ENCODE results near the gene GHSR. TPM values are rescaled to one million over a fixed set of nuclear protein-coding genes. Genes with fewer than 3 reads are reported as not detected.

GHSR gene
- total and polyA plus RNA-seq, 2 of the 4 experiments (the other 2 are of a cell fraction): not detected

GRCh38 chr3:172404237-172404962 is 43.9 kb downstream of the GHSR start:
- no peak for ATAC-seq (ENCODE audit: low read depth)
- no peak overlapping the region for H2BK20ac ChIP-seq (ENCODE audit: low read depth, low read length)
- ChIA-PET CTCF (no interaction called here), POLR2A (ENCODE audit: unreplicated experiment) (interaction anchor here (0.6 kb wide), 1 partner anchor 157 kb away, joined by 3 read pairs; no protein-coding TSS in a partner anchor)
- no peak overlapping the region for H3K4me2 ChIP-seq (ENCODE audit: low read depth, low read length)
- no peak overlapping the region for H4K8ac ChIP-seq (ENCODE audit: low read depth in 2 of 2, low read length in 2 of 2)
- no peak overlapping the region for H3K56ac ChIP-seq (ENCODE audit: extremely low read depth, insufficient read depth, low read length)
- DNase-seq: no peak
- peaks cover 8% of the 10 kb centered on the region for H3K36me3 ChIP-seq (ENCODE audit: control insufficient read depth, insufficient read depth, low read length)
- H2BK15ac ChIP-seq (ENCODE audit: low read depth, low read length): no peak overlapping the region
- H3K18ac ChIP-seq (ENCODE audit: low read depth, low read length): no peak overlapping the region
- no peak overlapping the region for H3K4me3 ChIP-seq (ENCODE audit: insufficient read depth, low read depth, low read length)
- H3K9me3 ChIP-seq (ENCODE audit: control insufficient read depth, insufficient read depth, low read length): no peaks in the 10 kb centered on the region
- H3K27ac ChIP-seq (ENCODE audit: insufficient read depth, low read length): no peak overlapping the region
- H3K4ac ChIP-seq (ENCODE audit: low read depth, low read length): no peak overlapping the region
- no peak overlapping the region for H2AK9ac ChIP-seq (replicated peaks; ENCODE audit: low read depth, low read length, poor library complexity)
- TF ChIP-seq POLR2A (IDR thresholded peaks at IDR 0.05; ENCODE audit: low read depth, low read length) (no peak), ELK1 (IDR thresholded peaks at IDR 0.05; ENCODE audit: borderline replicate concordance, low read depth, low read length) (no peak), BHLHE40 (IDR thresholded peaks at IDR 0.05; ENCODE audit: low read depth, low read length) (no peak), MAZ (IDR thresholded peaks at IDR 0.05; ENCODE audit: borderline replicate concordance, low read depth, low read length) (no peak), SMC3 (IDR thresholded peaks at IDR 0.05; ENCODE audit: low read depth, low read length) (no peak), FOS (IDR thresholded peaks at IDR 0.05; ENCODE audit: low read depth, low read length) (no peak), MAFK (IDR thresholded peaks at IDR 0.05; ENCODE audit: low read depth, low read length) (no peak), CEBPB (IDR thresholded peaks at IDR 0.05; ENCODE audit: low read depth, low read length) (no peak), CTCF (conservative IDR thresholded peaks at IDR 0.05; ENCODE audit: low read depth, low read length) (no peak), USF2 (IDR thresholded peaks at IDR 0.05; ENCODE audit: low read depth, low read length) (no peak), NFE2L2 (IDR thresholded peaks at IDR 0.05; ENCODE audit: low read depth, low read length) (no peak), RAD21 (IDR thresholded peaks at IDR 0.05; ENCODE audit: low read length) (no peak), RFX5 (IDR thresholded peaks at IDR 0.05; ENCODE audit: low read depth, low read length) (no peak), RCOR1 (IDR thresholded peaks at IDR 0.05; ENCODE audit: insufficient replicate concordance, low read length) (no peak), CHD1 (IDR thresholded peaks at IDR 0.05; ENCODE audit: low read depth, low read length) (no peak), MXI1 (IDR thresholded peaks at IDR 0.05; ENCODE audit: borderline replicate concordance, low read depth, low read length) (no peak)
- no peaks in the 10 kb centered on the region for H3K79me1 ChIP-seq (ENCODE audit: low read depth in 1 of 2, low read length in 2 of 2)
- H4K5ac ChIP-seq (ENCODE audit: low read depth, low read length): no peak overlapping the region
- in situ Hi-C loops (cut with MboI; ENCODE audit: low sequenced_read_pairs): no loop called here
- no peak overlapping the region for H3K9ac ChIP-seq (ENCODE audit: low read depth, low read length)
- H2AK5ac ChIP-seq (ENCODE audit: low read depth, low read length): no peak overlapping the region
- H4K91ac ChIP-seq (ENCODE audit: insufficient read depth, low read depth, low read length): no peak overlapping the region
- no peak overlapping the region for H2AFZ ChIP-seq (replicated peaks; ENCODE audit: low read length, poor library complexity)
- H2BK120ac ChIP-seq (ENCODE audit: low read depth, low read length): no peak overlapping the region
- peaks cover 3% of the 10 kb centered on the region; the same call in 1 of the 2 replicates for H3K9me1 ChIP-seq (ENCODE audit: insufficient read depth, low read length)
- dilution Hi-C loops (cut with HindIII; ENCODE audit: low sequenced_read_pairs, unreplicated experiment): no loop called here
- intact Hi-C loops (cut with micrococcal nuclease): no loop called here
- H3K4me1 ChIP-seq (ENCODE audit: control insufficient read depth, insufficient read depth, low read length): no peaks in the 10 kb centered on the region
- H4K20me1 ChIP-seq (ENCODE audit: insufficient read depth, low read length): no peaks in the 10 kb centered on the region; the same call in 1 of the 2 replicates
- H3K14ac ChIP-seq (replicated peaks; ENCODE audit: low read depth, low read length): no peak overlapping the region
- H3K27me3 ChIP-seq (ENCODE audit: control insufficient read depth, insufficient read depth, low read length): no peaks in the 10 kb centered on the region
- no TSS peak for BruUV-seq (replicated peaks)
- no CpG with 5 or more reads among the region's 12 CpGs for WGBS, 2 experiments (ENCODE audit: extremely low coverage in 2 of 2, insufficient read length in 1 of 2)
- H3K23ac ChIP-seq (ENCODE audit: low read depth, low read length): no peak overlapping the region
- H2BK5ac ChIP-seq (ENCODE audit: low read depth, low read length, poor library complexity, severe bottlenecking): no peak overlapping the region
